ENCODE data around the gene MACROD1.

The MACROD1 gene

GRCh38 chr11:64114231-64114630 is 51.7 kb downstream of the MACROD1 start:
- no peak for DNase-seq

GRCh38 chr11:64113462-64113780 is 52.5 kb downstream of the MACROD1 start:
- DNase-seq: no peak

- no peak for DNase-seq
Measured at GRCh38 chr11:64112771-64113461, 53.0 kb downstream of the MACROD1 start.

GRCh38 chr11:64110465-64111375 is 55.2 kb downstream of the MACROD1 start:
- DNase-seq: no peak

GRCh38 chr11:64109332-64109731 is 56.6 kb downstream of the MACROD1 start:
- no peak for DNase-seq

- DNase-seq: no peak
Measured at GRCh38 chr11:64107303-64107702, 58.6 kb downstream of the MACROD1 start.

- DNase-seq: no peak
Measured at GRCh38 chr11:64104632-64105031, 61.3 kb downstream of the MACROD1 start.

- no peak for DNase-seq
Measured at GRCh38 chr11:64103277-64103985, 62.5 kb downstream of the MACROD1 start.

GRCh38 chr11:64102005-64102738 is 63.7 kb downstream of the MACROD1 start:
- DNase-seq: peak in 4 of 58 donors; percentile 27 to 49 (median 36)

- peak in 29 of 58 donors; percentile 25 to 76 (median 45) for DNase-seq
Measured at GRCh38 chr11:64101461-64101860, 64.5 kb downstream of the MACROD1 start.

GRCh38 chr11:64100782-64101353 is 65.0 kb downstream of the MACROD1 start:
- DNase-seq: peak in 1 of 58 donors; percentile 26

GRCh38 chr11:64100360-64100759 is 65.6 kb downstream of the MACROD1 start:
- DNase-seq: peak in 18 of 58 donors; percentile 23 to 49 (median 38)

- no peak for DNase-seq
Measured at GRCh38 chr11:64099436-64099835, 66.5 kb downstream of the MACROD1 start.

GRCh38 chr11:64098318-64098831 is 67.5 kb downstream of the MACROD1 start:
- peak in 4 of 58 donors; percentile 26 to 51 (median 39) for DNase-seq

GRCh38 chr11:64097468-64098317 is 68.2 kb downstream of the MACROD1 start:
- peak in 34 of 58 donors; percentile 22 to 71 (median 46) for DNase-seq

- DNase-seq: peak in 24 of 58 donors; percentile 15 to 63 (median 44)
Measured at GRCh38 chr11:64096835-64097234, 69.1 kb downstream of the MACROD1 start.

GRCh38 chr11:64095949-64096348 is 70.0 kb downstream of the MACROD1 start:
- DNase-seq: no peak

GRCh38 chr11:64095273-64095817 is 70.6 kb downstream of the MACROD1 start:
- DNase-seq: peak in 6 of 58 donors; percentile 22 to 59 (median 30)
